ENCODE data around the gene MAML1. TPM values are rescaled to one million over a fixed set of nuclear protein-coding genes. Genes with fewer than 3 reads are reported as not detected.

The MAML1 gene
- total and polyA plus RNA-seq, 10 of the 15 experiments (the other 5 are each of a cell fraction or from before 2014, with no cell fraction given): 0.42 to 23.9 (median 7.3) TPM

DNA sequence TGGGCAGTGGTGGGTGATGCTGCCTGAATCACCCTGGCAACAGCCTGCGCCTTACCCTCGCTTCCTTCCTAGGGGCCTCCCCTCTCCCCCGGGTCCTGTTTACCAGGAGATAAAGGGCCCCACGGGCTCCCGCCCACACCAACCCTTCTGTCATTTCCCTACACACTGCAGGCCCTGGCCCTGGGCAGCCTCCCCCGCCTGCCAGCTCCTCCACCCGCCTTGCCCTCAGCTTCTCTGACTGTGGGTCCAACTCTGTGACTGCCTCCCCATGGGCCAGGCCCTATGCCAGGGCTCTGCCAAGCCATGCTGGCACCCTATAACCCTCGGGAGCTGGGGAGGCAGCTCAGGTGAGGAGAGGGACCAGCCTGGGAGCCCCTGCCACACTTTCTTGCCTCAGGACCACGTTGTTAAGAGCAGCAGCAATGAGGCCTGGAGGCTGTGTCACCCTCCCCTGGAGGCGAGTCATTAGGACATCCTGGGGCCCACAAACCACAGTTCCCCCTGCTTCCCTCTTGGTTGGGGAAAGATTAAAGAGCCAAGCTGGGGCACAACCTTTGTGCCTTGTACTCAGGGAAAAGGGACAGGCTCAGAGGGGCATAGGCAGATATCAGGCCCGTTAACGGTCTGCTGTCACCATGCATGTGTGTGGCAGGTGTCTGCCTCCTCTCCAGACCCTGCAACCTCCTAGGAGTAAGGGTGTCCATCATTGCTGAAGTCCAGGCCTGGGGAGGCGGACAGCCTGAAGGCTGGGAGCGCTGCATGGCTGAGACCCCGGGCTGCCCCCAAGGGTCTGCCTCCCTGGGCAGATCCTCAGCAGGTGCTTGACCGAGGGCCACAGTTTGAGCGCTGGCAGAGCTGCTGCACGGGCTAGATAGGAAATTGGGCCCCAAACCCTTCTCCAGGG is 71.3 kb downstream of the MAML1 start (continued):
- TF ChIP-seq IKZF2 (IDR thresholded peaks at IDR 0.05) (no peak), RFX5 (IDR thresholded peaks at IDR 0.05; ENCODE audit: low read depth, low read length) (peak; percentile 55), RBBP5 (conservative IDR thresholded peaks at IDR 0.05) (no peak), POLR2A (IDR thresholded peaks at IDR 0.05; ENCODE audit: low read depth, low read length) (peak; percentile 51; the same call in 1 of the 2 replicates), HCFC1 (IDR thresholded peaks at IDR 0.05; ENCODE audit: low read length) (no peak)

- TF ChIP-seq KAT2A (conservative IDR thresholded peaks at IDR 0.05; ENCODE audit: control insufficient read depth, low read depth, low read length) (no peak), ATF7 (IDR thresholded peaks at IDR 0.05; ENCODE audit: low read depth) (no peak), MYB (IDR thresholded peaks at IDR 0.05; ENCODE audit: borderline replicate concordance, low read depth, low read length) (no peak)
- FAIRE-seq (no peak), ATAC-seq (no peak), DNase-seq (ENCODE audit: low read depth, low spot score) (no peak)
- peaks cover 16% of the 10 kb centered on the region for H3K4me1 ChIP-seq (ENCODE audit: control insufficient read depth, insufficient read depth, low read length)
- H3K4me2 ChIP-seq (ENCODE audit: control insufficient read depth, insufficient read depth): peak overlapping the region; percentile 83
- peaks cover 31% of the 10 kb centered on the region for H3K79me2 ChIP-seq (ENCODE audit: control insufficient read depth, insufficient read depth, low read length)
- BruUV-seq (replicated peaks): no TSS peak
- no peaks in the 10 kb centered on the region for H3K27me3 ChIP-seq (replicated peaks in 1 of 2; ENCODE audit: control insufficient read depth in 2 of 2, insufficient read depth in 2 of 2, low read length in 1 of 2)
- in situ Hi-C loops (cut with MboI) (loop anchor here (5.0 to 25.0 kb wide), 2 partner anchors 108 to 1008 kb away; partner anchors contain the start of gene MGAT1), intact Hi-C loops (cut with micrococcal nuclease; ENCODE audit: unreplicated experiment) (loop anchor here (2.0 kb wide), 1 partner anchor 54 kb away; the partner anchor contains the start of gene MRNIP)
- peak overlapping the region; percentile 80 for H3K4me3 ChIP-seq
- peaks cover 0 to 3% of the 10 kb centered on the region in 2 experiments; a peak in 2 of 4 replicates for H3K36me3 ChIP-seq (ENCODE audit: control insufficient read depth in 2 of 2, insufficient read depth in 2 of 2, low read length in 1 of 2)
- H4K20me1 ChIP-seq (ENCODE audit: control insufficient read depth, insufficient read depth): no peaks in the 10 kb centered on the region
- no peaks in the 10 kb centered on the region for H3K9me3 ChIP-seq (replicated peaks; ENCODE audit: control insufficient read depth, insufficient read depth, low read length)
- 97% methylated on average over 6 of the region's 8 CpGs for WGBS (ENCODE audit: insufficient coverage, insufficient replicate concordance, low lambda C conversion rate, missing lambda C conversion rate)
- no peak overlapping the region for H2AFZ ChIP-seq (ENCODE audit: control insufficient read depth, low read depth, low read length)
- peak overlapping the region; percentile 77 for H3K9ac ChIP-seq (ENCODE audit: control insufficient read depth, insufficient read depth, low read length)
- no peak overlapping the region for H3K27ac ChIP-seq (ENCODE audit: control insufficient read depth, insufficient read depth)
- SMC1A ChIA-PET (ENCODE audit: uncharacterized antibody, unreplicated experiment): no interaction called here
- CTCF ChIA-PET: no interaction called here
- POLR2A ChIA-PET: interaction anchor here (0.9 kb wide), 1 partner anchor 48 kb away, joined by 3 read pairs; no protein-coding TSS in a partner anchor
- RAD21 ChIA-PET (ENCODE audit: unreplicated experiment): no interaction called here
Measured at GRCh38 chr5:179804555-179804947, 71.9 kb downstream of the MAML1 start.
